HG03135 (cell line): Measurements from ENCODE around the gene NCBP1.
"Not testable (repeated sequence)": the region's sequence is repeated elsewhere in the genome, so short reads cannot be mapped to it uniquely, and the experiment has no call there.

Experiments used
- ATAC-seq: cut with Tn5 transposase; IDR thresholded peaks from one replicate; pipeline ENCODE4 v1.9.1; 2021; ENCODE audit warnings: mild to moderate bottlenecking, moderate library complexity; ENCODE audit not compliant: unreplicated experiment

Gene NCBP1

DNA sequence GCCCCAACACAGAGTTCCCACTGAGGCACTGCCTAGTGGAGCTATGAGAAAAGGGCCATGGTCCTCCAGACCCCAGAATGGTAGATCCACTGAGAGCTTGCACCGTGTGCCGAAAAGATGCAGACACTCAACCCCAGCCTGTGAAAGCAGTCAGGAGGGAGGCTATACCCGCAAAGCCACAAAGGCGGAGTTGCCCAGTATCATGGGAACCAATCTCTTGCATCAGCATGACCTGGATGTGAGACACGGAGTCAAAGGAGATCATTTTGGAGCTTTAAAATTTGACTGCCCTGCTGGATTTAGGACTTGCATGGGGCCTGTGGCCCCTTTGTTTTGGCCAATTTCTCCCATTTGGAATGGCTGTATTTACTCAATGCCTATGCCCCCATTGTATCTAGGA lies 11.1 kb upstream of the NCBP1 start:
- ATAC-seq: not testable (repeated sequence)

DNA sequence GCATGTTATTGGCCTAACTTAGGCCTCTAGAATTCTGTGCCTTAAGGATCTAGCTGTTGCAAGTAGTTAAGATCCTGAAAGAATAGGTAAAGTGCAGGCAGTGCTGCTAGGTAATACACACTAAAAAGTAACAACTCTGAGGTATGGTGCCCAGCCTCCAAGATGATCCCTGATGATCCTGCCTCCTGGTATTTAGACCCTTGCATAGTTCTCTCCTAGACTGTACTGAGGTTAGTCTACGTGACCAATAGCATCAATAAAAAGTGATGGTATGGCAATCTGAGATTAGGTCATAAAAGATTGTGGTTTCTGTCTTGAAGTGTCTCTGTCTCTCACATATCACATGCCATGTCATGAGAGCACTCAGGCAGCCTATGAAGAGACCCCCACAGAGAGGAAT lies 9.7 kb upstream of the NCBP1 start:
- no peak for ATAC-seq

- ATAC-seq: no peak
Measured at GRCh38 chr9:97625620-97626019, 8.0 kb upstream of the NCBP1 start.

DNA sequence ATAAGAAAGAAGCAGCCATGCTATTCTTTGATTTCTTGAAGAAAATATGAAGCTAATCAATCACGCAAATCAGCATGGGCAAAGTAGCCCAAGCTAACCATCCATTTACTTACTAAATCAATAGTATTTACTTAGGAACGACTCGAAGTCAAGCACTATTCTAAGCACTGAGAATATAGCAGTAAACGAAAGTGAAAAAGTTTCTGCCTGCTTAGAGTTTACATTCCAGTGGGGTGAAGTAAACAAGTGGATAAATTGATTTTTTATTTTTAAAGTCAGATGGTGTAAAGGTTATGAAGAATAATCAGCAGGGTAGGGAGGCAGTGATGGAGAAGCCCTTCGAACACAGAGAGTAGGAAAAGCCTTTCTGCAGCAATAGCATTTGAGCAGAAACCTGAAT lies 6.0 kb upstream of the NCBP1 start:
- no peak for ATAC-seq

DNA sequence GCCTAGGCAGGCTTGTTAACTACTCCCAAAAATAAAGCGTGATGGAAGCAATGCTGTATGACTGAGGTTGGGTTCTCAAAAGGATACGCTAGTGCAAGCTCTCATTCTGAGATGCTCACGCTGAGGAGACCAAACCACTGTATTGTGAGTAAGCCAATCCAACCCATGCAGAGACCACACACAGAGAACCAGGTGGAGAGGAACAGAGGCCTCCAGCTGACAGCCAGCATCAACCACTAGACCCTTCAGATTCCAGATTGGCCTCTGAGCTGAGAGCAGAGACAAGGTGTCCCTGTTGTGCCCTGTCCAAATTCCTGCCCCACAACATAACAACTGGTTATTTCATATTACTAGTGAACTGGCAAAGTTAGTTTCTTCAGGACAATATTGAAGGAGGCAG lies 5.0 kb upstream of the NCBP1 start:
- ATAC-seq: no peak

- ATAC-seq: no peak
Measured at GRCh38 chr9:97629156-97629555, 4.5 kb upstream of the NCBP1 start.

DNA sequence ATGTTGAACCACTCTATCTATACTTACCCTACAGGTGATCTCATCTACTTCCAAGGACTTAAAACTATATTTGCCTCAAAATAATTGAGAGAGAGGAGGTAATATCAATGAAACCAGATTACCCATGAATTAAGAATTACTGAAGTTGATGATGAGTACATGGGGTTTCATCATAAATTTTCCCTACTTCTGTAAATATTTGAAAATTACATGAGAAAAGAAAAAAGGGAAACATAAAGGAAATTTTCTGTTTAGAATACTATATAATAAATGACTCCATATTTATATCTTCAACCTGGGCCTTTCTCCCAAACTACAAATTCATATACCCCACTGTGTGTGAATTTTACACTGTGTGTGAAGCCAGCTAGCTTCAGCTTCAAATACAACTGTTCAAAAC lies 3.0 kb upstream of the NCBP1 start:
- no peak for ATAC-seq

DNA sequence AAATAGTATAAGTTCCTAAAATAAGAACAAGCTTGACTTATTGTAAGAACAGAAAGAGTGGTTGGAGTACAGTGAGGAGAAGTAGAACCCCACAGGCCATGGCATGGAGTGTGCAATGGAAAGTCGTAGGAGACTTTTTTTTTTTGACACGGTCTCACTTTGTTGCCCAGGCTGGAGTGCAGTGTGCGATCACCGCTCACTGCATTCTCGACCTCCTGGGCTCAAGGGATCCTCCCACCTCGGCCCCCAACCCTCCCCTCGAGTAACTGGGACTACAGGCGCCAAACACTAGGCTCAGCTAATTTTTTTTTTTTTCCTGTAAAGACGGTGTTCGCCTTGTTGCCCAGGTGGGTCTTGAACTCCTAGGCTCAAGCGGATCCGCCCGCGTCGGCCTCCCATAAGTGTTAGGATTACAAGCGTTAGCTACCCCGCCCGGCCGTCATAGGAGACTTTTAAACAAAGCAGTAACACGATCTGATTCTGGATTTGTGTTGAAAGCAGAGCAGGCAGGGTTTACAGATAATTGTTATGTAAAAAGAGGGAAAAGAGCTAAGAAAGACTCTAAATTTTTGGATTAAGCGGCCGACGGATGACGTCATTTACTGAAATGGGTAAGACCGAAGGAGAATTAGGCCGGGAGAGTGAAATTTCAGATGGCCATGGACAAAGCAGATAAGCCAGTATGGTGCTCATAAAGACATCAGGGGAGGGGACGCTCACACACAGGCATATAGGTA lies 1.2 kb upstream of the NCBP1 start:
- no peak for ATAC-seq

DNA sequence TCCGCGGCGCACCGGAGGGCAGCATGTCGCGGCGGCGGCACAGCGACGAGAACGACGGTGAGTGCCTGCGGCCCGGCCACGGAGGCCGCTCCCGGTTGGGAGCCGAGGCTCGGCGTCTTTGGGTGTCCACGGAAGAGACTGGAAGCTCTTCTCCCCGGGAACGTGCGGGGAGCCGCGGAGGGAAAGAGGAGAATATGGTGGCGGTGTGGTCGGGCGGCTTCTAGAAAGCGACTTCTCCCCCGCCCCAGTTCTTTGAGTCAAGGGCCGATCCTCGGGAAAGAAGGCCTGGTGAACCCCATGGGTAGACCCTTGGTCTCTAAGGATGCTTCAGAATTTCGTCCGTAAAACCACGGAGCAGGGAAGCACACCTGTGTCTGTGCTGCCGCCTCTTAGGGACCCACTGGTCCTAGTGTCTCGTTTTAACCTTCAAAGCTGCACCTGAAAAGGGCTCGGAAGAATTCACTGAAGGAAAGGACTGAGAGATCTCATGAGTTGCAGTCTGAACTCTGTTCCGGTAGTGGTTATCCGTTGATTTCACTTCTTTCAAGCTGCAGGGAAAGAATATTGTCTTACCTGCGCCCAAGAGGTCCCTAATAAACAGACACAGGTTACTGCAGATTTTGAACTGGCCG lies 354 bp downstream of the NCBP1 start:
- ATAC-seq: peak; percentile 1

- ATAC-seq: no peak
Measured at GRCh38 chr9:97635026-97635425, 1.4 kb downstream of the NCBP1 start.

DNA sequence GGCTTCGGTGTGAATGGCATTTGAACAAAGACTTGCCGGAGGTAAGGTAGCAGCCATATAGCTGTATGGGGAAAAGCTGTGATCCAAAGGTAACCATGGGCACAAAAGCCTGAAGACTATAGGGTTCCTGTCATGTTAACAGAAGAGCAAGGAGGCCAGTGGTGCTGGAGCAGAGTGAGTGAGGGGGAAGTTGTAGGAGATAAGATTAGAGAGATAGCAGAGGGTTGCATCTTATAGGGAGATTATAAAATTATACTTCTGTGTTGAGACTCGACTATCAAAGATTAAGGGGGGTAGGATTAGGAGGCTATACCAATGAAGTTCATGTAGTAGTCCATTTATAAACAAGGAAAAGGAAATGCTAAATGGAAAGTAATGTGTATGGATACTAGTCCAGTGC lies 3.3 kb downstream of the NCBP1 start:
- ATAC-seq: no peak

GRCh38 chr9:97638666-97639065 lies 5.0 kb downstream of the NCBP1 start:
- ATAC-seq: no peak

GRCh38 chr9:97640325-97640724 lies 6.7 kb downstream of the NCBP1 start:
- no peak for ATAC-seq

GRCh38 chr9:97645720-97646119 lies 12.1 kb downstream of the NCBP1 start:
- ATAC-seq: no peak

GRCh38 chr9:97647996-97648395 lies 14.4 kb downstream of the NCBP1 start:
- ATAC-seq: no peak

GRCh38 chr9:97651646-97652045 lies 18.0 kb downstream of the NCBP1 start:
- ATAC-seq: no peak

DNA sequence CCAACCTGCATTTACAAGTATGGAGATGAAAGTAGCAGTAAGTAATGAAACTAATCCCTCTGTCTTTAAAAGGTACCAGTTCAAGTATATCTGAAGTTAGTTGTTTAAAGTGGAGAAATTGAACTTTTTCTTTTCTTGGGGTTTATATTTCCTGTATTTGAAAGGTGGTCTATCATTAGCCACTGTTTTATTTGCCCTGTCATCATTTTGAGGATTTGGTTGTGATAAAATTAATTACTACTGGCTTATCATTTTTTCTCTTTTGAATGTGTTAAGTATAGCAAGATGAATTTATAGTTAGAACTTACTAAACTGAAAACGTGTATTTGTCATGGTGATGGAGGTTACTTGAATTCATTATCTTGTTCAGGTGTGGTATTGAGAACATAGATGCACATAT lies 25.1 kb downstream of the NCBP1 start:
- no peak for ATAC-seq

DNA sequence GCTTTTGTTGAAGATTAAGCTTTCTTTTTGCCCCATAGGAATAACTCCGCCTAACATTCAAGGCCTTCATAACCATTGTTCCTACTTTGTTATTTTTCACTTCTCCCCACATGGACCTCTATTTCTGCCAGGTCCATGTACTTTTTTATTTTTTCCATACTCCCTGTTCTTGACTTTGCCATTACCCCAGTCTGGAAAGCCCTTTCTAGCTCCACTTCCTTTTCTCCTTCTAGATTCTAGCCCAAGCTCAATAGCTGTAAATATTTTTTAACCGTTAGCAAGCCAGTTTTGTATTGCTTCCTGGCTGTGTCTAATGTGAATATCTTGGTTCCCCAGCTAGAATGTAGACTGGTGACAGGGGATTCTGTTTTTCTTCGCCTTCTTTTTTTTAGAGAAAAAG lies 26.1 kb downstream of the NCBP1 start:
- no peak for ATAC-seq

GRCh38 chr9:97660340-97660739 lies 26.7 kb downstream of the NCBP1 start:
- ATAC-seq: no peak

GRCh38 chr9:97660847-97661246 lies 27.2 kb downstream of the NCBP1 start:
- ATAC-seq: no peak

DNA sequence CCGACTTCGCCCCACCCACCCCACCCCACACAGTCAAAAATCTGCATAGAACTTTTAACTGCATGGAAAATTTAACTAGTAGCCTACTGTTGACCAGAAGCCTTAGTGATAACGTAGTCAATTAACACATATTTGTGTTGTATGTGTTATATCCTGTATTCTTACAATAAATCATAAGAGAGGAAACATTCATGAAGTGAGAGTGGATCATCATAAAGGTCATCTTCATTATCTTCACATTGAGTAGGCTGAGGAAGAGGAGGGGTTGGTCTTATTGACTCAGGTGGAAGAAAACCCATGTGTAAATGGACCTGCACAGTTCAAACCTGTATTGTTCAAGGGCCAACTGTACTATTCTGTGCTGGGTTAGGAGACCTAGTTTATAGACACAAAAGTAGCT lies 32.1 kb downstream of the NCBP1 start:
- ATAC-seq: no peak

GRCh38 chr9:97666907-97667686 lies 33.5 kb downstream of the NCBP1 start:
- no peak for ATAC-seq
